Measurements from ENCODE around the gene MALRD1.
"Not testable (repeated sequence)": the region's sequence is repeated elsewhere in the genome, so short reads cannot be mapped to it uniquely, and the experiment has no call there.

MALRD1 gene

DNA sequence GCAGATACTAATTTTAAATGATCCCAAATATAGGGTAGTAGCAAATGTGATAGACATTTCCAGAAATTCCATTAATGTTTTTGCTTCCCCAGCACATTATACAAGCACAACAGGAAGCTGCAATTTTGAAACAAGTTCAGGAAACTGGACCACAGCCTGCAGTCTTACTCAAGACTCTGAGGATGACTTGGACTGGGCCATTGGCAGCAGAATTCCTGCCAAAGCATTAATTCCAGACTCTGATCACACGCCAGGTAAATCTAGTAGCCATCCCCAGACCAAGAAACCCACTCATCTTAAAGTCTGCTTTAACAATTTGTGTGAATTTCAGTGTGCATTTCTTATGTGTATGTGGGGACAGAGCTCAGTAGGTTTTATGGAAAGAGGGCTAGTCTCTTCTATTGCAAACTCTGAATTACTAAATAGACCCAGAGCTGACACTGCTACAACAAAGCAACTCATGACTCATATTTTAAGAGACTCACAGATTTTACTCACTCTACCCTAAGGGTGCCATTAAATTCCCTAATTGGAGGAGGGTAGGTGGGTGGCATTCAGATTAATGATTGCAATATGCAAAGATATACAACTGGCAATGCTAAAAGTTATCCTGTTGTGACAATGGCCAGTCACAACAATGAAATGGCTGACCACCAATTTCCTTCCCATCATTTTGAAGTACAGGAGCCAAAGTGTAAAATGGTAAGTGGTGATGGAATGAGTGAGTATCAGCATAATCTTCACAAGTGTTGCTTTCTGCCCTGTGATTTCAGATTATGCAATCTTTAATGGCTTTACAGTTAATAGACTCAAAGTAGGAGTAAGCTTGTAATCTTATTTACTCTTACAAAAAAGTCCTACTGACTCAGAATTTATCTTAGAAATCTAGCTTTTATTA, 450.0 kb downstream of the MALRD1 start:
- no peak for DNase-seq

DNA sequence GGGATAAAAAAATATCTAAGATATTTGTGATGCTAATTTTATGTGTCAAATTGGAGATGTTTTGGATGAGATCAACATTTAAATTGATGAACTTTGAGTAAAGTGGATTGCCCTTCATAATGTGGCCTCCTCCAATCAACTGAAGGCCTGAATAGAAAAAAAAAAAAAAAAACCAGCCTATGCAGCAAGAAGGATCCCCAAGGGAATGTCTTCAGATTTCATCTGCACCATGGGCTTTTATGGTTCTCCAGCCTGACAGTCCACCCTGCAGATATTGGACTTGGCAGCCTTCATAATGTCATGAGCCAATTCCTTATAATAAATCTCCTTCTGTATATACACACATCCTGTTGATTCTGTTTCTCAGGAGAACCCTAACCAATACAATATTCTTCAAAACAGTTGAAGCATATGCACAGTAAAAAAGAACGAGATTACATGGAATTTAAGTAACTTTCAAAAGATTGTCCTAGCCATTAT, 450.7 kb downstream of the MALRD1 start:
- no peak for DNase-seq

DNA sequence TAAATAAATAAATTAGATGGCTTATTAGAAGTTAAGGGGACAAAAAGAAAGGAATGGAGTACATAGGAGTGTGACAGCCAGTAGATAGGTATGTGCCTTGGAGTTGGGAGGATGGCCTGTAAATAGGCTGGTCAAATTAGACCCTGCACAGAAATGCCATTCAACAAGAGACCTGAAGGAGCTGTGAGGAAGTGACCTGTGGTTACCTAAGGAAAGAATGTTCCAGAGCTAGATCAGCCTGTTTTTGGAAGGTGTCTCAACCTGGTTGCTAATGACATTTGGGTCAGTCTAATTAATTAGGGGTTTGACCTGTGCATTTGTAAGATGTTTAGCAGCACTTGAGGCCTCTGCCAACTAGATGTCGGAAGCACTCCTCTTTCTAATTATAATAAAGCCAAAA, 452.4 kb downstream of the MALRD1 start:
- no peak for DNase-seq

DNA sequence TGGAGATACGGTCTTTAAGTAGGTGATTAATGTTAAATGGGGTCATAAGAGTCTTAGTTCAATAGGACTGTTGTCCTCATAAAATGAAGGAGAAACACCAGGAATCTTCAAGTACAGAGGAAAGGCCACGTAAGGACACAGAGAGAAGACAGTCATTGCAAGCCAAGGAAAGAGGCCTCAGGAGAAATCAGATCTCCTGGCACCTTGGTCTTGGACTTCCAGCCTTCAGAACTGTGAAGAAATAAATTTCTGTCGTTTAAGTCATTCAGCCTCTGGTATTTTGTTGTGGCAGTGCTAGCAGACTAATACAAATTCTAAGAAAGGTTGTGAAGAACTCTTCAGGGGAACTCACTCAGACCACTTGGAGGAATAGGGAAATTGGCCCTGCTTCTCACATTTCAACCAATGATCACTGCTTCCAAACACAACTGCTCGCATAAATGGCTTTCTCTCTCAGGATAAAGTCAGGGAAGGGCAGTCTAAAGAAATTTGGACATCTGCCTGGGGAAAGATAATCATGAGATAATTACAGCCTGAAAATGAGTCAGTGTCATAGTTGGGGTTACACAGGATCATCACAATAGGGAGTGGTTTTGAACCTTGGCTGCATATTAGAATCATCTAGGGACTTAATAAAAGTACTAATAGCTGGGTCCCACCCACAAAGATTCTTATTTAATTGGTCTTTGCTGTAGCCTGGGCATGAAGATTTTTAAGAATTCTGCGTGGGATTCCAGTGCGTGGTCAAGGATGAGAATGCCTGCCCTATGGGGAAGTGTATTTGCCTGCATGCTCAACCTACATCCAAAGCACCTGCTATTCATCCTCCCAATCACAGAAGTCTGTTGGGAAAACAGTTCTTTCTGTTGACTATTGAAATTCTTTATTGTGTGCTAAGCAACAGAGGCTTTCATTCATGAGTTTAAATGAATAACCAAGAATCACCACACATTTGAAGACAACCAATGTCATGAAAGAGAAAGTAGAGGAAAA, 457.0 kb downstream of the MALRD1 start:
- no peak for DNase-seq

DNA sequence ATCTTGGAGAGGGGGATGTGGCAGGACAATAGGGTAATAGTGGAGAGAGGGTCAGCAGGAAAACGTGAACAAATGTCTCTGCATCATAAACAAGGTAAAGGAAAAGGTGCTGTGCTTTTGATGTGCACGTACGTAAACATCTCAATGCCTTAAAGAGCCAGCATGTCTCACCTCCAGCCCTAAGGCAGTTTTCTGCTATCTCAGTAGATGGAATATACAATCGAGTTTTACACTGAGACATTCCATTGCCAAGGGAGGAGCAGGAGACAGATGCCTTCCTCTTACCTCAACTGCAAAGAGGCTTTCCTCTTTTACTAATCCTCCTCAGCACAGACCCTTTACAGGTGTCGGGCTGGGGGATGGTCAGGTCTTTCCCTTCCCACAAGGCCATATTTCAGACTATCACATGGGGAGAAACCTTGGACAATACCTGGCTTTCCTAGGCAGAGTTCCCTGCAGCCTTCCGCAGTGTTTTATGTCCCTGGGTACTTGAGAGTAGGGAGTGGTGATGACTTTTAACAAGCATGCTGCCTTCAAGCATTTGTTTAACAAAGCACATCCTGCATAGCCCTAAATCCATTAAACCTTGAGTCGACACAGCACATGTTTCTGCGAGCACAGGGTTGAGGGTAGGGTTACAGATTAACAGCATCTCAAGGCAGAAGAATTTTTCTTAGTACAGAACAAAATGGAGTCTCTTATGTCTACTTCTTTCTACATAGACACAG, 461.6 kb downstream of the MALRD1 start:
- not testable (repeated sequence) for DNase-seq

DNA sequence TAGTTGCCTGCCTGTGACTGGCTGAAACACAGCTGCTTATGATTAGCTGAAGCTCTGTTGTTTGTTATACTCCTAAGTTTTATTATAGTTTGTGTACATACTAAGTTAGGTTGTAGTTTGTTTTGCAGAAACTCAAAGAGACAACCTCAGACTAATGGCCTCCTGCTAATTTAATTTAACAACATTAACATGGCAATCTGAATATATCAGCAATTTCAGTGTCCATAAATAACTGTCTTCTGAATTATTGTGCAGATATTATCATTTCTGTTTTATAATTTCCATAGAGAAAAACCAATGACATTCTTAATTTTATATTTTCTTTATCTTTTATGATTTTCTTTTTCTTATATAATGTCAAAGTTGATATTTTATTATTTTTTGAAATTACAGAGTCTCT, 469.5 kb downstream of the MALRD1 start:
- DNase-seq: no peak

DNA sequence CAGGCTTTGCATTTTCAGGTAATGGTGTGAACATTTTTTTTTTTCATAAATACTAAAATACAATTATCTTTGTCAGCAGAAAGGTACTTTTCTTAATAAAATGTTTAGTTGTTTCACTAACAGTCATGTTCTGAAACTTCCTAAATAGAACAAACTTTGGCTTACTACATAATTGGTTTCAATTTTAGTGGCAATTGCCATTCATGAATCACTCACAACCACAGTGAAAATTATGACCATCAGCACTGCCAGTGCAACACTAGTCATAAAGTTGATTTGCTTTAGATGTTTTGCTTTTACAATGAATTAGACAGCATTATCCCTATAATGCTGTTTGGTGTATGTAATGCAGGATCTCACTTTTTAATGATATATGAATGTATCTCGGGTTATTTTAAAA, 470.0 kb downstream of the MALRD1 start:
- no peak for DNase-seq

DNA sequence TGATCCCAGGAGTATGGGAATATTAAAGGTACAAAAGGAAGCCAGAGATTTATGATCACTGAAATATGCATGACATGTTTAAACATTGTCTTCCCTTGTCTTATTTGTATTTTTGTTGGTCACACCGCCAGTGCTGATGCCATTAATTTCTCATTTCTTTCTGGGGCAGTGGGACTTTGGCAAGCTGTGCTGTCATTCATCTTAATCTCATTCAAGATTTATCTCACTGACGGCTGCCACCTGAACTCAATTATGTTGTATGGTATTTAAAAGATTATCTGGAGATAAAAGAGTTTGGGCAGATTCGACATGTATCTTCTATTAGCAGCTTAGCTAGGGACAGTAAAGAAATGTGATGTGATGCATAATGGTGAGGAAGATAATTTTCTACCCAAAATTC, 482.7 kb downstream of the MALRD1 start:
- no peak for DNase-seq

DNA sequence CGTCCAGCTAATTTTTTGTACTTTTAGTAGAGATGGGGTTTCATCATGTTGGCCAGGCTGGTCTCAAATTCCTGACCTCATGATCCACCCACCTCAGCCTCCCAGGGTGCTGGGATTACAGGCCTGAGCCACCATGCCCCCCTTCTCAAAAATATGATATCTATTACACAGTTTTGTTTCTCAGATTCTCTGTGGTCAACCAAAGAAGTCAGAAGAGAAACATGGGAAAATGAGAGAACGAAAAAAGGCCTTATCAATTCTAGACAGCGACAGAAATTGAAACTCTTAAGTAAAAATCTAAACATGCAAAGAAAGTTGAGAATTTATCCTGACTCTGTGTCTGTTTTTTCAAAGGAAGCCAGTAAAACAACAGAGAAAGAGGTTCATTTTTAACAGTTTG, 483.8 kb downstream of the MALRD1 start:
- DNase-seq: no peak

DNA sequence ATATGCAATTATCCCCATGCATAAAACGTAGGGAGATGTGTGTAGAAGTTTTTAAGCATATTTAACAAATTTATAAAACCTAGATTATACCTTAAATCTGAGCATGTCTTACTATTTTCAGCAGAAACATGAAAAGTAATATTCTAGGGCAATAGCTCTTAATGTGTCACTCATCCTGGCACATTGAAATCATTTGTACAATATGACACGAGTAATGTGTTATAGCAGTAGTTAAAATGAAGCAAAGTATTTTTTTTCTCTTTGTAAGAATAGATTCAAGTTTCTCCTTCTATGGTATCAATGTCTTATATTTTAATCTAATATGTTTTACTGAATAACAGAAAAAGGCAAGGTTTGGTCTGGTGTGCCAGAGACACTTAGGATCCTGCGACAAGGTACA, 492.7 kb downstream of the MALRD1 start:
- DNase-seq: no peak

DNA sequence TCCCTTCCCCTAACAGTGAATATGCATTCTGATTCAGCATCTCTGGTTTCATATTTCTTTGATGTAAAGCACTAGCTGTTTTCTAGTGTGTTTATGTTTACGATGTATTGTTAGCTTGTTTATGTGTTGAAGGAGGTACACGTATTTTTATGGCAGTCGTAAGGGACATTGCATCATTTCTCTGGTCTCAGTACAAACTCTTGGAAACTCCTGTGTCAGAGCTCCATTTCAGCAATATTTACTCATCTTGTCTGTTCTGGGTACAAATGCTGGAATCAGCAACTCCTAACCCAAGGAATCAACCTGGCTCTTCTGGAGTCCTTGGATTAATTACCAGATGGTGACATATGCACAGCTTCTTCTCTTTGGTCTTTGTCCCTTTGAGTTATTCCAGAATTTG, 497.6 kb downstream of the MALRD1 start:
- DNase-seq: no peak

DNA sequence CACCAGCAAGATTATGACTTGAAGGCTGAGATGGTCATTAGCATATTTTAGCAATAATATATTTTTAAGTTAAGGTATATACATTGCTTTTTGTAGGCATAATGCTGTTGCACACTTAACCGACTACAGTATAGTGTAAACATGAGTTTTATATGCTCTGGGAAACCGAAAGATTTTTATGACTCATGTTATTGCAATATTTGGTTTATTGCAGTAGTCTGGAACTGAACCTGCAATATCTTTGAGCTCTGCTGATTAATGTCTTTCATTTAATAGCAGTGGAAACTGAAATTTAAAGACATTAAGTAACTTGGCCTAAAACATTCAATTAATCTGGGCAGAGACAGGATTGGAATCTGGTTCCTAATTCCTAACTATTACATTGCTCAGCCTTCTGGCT, 500.9 kb downstream of the MALRD1 start:
- no peak for DNase-seq

DNA sequence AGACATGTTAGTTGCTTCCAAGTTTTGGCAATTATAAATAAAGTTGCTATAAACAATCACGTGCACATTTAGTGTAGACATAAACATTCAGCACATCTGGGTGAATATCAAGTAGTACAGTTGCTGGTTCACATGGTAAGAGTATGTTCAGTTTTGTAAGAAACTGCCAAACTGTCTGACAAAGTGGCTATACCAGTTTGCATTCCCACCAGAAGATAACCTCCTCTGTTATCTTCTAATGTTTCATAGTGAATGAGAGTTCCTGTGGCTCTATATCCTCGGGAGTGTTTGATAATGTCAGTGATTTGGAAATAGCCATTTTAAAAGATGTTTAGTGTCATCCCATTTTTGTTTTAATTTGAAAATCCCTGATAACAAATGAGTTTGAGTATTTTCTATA, 508.1 kb downstream of the MALRD1 start:
- DNase-seq: no peak

DNA sequence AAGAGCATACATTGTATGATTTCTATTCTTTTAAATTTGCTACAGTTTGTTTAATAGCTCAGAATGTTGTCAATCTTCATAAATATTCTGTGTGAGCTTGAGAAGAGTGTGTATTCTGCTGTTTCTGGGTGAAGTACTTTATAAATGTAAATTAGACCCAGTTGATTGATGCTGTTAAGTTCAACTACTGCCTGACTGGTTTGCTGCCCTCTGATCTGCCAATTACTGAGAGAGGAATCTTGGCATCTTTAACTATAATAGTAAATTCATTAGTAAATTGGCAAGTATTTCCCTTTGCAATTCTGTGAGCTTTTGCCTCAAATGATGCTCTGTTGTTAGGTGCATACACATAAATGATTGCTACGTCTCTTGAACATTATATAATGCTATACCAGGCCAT, 512.6 kb downstream of the MALRD1 start:
- DNase-seq: no peak

DNA sequence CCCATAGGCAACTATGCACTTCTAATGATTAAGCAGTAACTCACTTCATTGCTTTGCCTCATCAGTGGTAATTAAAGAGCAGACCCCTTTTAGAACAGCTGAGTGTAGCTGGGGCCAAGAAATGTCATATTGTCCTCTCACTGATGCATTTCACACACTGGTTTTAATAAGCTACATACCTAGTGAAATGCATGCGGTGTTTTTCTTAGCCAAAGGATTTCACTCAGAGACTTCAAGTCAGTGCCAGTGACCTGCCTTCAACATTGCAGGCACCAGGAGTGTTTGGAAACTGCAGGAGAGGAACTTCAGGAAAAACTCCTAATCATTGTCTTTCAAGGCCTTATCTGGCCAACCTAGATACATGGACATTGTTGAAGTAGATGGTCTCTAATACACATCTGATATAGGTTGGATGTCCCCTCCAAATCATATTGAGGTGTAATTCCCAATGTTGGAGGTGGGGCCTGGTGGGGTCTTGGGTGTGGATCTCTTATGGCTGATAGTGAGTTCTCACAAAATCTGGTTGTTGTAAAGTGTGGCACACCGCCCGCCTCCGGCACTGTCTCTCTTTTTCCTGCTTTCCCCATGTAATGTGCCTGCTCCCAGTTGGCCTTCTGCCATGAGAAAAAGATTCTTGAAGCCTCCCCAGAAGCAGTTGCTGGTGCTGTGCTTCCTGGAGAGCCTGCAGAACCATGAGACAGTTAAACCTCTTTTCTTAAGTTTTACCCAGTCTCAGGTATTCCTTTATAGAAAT, 515.0 kb downstream of the MALRD1 start:
- no peak for DNase-seq

DNA sequence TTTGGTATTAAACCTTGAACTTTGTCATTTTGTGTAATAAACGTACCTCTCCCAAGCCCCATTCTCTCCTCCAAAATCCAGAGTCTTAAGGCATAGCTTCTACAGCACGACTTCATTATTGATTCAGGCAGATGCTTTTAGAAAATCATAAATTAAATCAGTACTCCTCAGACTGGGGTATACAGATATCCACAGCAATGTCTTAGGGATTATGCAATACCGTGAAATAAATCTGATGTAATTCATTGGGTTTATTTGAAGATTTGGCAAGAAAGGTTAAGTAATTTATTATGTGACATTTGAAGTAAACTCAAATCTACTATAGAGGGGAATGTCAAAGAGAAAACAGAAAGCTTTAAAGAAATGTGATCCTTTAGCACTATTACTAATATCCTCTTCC, 521.5 kb downstream of the MALRD1 start:
- DNase-seq: no peak

DNA sequence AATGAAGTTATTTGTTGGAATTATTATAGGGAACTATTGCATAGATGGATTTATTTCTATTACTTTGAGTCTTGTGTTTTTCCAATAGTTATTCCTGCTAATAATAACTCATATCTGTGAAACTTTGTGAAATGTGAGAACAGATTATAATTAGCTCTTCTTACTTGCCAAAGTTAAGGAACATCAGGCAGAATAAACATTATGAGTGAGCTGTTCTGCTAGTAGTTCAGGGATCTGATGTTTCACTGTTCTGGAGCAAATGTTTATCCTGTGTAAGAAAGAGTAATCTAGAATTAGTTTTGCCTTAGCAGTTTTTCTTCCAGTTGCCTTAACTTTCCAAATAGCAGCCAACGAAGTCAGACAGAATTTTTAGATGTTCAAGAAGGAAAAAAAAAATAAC, 522.4 kb downstream of the MALRD1 start:
- DNase-seq: no peak

DNA sequence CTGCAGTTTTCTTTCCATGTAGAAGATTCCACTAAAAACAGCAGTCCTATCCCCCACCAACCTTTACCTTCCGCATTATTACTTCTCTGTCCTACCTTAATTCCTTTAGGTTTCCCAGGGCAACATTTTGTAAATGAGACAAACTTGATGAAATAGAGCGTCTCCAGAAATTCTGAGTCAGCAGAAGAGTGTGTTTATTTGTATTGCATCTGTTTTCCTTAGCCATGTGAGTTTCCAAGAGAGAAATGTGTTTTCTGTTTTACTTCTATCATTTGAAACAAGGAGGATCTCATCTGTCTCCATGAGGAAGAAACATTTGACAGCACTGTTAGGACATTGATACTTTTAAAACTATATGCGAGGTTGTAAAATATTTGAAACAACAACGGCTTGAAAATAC, 523.5 kb downstream of the MALRD1 start:
- no peak for DNase-seq

DNA sequence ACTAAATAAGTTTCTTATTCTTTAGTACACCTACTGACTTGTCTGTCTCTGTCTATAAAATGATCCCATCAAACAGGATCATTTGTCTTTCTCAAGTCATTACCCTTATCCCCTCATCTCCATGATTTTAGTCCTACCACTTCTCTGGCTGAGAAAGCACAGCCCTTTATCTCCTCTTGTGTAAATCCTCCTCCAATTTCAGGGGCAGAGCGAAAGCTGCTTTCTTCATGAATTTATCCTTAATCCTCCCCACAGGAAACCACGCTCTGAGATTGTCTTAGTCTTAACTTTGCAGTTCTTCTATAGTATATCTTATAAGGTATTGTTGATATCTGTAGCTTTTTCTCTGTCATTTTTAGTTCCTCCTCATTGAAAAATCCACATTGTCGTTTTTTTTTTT, 528.0 kb downstream of the MALRD1 start:
- no peak for DNase-seq

DNA sequence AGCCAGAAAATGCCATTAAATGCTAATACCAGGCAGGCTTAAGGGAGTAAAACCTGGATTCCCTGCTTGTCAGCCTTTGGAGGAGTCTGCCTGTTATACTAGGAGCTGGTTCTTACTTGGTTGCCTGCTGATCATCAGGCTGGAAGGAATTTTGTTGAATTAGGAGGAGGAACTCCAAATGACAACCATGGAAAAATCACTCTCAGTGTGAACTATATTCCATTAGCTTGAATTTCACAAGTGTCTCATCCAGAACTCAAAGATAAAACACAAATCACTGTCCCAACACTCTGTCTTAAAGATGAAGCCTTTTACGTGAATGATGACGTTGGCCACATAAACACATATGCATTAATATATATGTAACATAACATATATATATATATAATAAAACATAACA, 528.8 kb downstream of the MALRD1 start:
- DNase-seq: no peak

DNA sequence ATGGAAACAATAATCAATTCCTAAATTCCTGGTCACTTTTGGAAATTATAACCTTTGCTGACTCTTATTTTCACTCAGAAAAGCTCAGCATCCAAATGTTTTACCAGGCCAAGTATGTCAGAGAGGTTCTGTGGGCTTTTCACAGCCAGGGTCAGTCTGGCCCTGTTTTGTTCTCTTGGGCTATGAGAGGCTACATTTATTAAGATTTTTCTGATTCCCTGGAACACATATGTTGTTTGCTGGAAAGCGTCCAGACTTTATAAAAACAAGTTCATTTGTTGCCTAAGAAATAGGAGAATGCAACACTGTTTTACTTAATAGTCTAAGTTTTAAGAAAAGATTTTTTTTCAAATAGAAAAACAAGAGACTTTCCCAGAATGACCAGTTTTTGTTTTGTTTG, 529.2 kb downstream of the MALRD1 start:
- DNase-seq: no peak

DNA sequence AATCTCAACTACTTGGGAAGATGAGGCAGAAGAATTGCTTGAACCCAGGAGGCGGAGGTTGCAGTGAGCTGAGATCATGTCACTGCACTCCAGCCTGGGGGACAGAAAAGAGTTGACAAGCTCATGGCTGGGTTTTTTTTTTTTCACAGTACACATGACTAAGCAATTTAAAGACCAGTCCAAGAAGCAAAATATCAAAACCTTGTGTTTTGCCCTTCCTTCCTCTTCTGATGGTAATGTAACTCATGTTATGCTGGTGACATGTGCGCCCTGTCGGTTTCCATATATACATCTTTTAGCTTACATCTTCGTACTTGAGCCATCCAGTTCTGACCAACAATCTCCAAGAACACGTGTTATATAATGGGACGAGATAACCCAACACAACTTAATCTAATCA, 530.0 kb downstream of the MALRD1 start:
- no peak for DNase-seq

Data from stimulated activated CD4-positive, alpha-beta T cell treated with anti-CD3 and anti-CD28 coated beads, Interleukin-4, amount 100 ng/mL, for 4 hours (primary cell).